Ovary (tissue), 9 donors: ENCODE results near the gene PCDH1. TPM values are rescaled to one million over a fixed set of nuclear protein-coding genes. Genes with fewer than 3 reads are reported as not detected.

Experiments
- DNase-seq, 5 donors: peaks; one replicate each; pipeline ENCODE4 v3.0.0-alpha.2; 2019 to 2020
- H3K27ac ChIP-seq, 2 donors: fragments of 200-600 bp; one replicate each; pipeline versions ENCODE4 v1.5.1 to v1.8.0; 2019 to 2022
- H3K27me3 ChIP-seq: fragments of 200-600 bp; one replicate; pipeline ENCODE4 v1.8.0; 2022
- H3K36me3 ChIP-seq: fragments of 200-600 bp; sonication (generic); one replicate; pipeline ENCODE4 v1.5.1; 2019
- H3K4me1 ChIP-seq: one replicate; pipeline ENCODE4 v1.8.1; 2013; ENCODE audit warnings: mild to moderate bottlenecking, moderate library complexity; ENCODE audit not compliant: insufficient read depth
- H3K4me3 ChIP-seq: fragments of 200-600 bp; sonication (generic); one replicate; pipeline ENCODE4 v1.5.1; 2017
- H3K9me3 ChIP-seq, 2 donors: fragments of 200-600 bp in 1 of 2; sonication (generic) in 1 of 2; one replicate each; pipeline versions ENCODE4 v1.5.1 to v1.8.1; 2013 to 2019; ENCODE audit warnings: mild to moderate bottlenecking in 1 of 2, moderate library complexity in 1 of 2
- EP300 ChIP-seq: sonication (generic); formaldehyde crosslinking; IDR thresholded peaks from one replicate; pipeline ENCODE4 v1.6.1; 2017; ENCODE audit warnings: antibody characterized with exemption
- POLR2A ChIP-seq: fragments of 450-650 bp; IDR thresholded peaks from one replicate; pipeline ENCODE4 v1.6.1; 2017; ENCODE audit warnings: antibody characterized with exemption, mild to moderate bottlenecking, moderate library complexity
- WGBS, 3 donors: extraction: QIAGEN DNeasy Blood & Tissue Kit in 1 of 3; methylation state at CpG; one replicate each; pipeline versions ENCODE4 v1.1.5 to v1.1.7; 2013 to 2017; 5-methylcytosine and 5-hydroxymethylcytosine counted together
- intact Hi-C, 4 donors: fragments of 100-400 bp; cut with DNase I; formaldehyde crosslinking; loops; one replicate each; pipeline versions ENCODE4 v1.11.0 to v1.15.1; 2022 to 2023
- polyA plus RNA-seq, 2 donors: library from polyadenylated mRNA; stranded (reverse); fragments of 200-250 nt in 1 of 2; fragments of 350-450 nt in 1 of 2; fragmentation: Illumina TruSeq in 1 of 2; extraction: RNeasy Lipid Tissue Mini Kit (QIAGEN cat#74804) in 1 of 2; gene quantifications; one replicate each; pipeline ENCODE4 v1.2.3, GENCODE V29; 2013 to 2014
- total RNA-seq, 7 donors: library from RNA; depleted of rRNA in 2 of 7; stranded (reverse); fragments of >200 nt in 2 of 7; fragmentation: NEBNext Ultra II Directional in 3 of 7; extraction: Animal tissue kit (Norgen Biotek cat#: 25700) in 3 of 7; gene quantifications; one replicate each; pipeline versions ENCODE4 v1.1.0 to v1.2.4, GENCODE V29; 2016 to 2023
- TF ChIP-seq, protein P1 (sequence below), 3 donors: fragments of 450-650 bp in 2 of 3; fragments of 200-600 bp in 1 of 3; IDR thresholded peaks; one replicate each; pipeline versions ENCODE4 v1.5.1 to v1.8.0; 2016 to 2022; ENCODE audit warnings: antibody characterized with exemption in 3 of 3, mild to moderate bottlenecking in 1 of 3
- donor health status: DM: no; HTN: no; CAD: no; lungs with moderate emphysema.
- donor health status: DM: no; HTN: no; CAD: no.
- donor health status: Bipolar disorder and iron deficiency.
- donor health status: DM: yes; HTN: yes; CAD: no.
- donor health status: DM: no; HTN: no; CAD: no.
- donor health status: DM: yes; HTN: yes; CAD: no.

The PCDH1 gene
- total and polyA plus RNA-seq, 9 donors = 3.2 to 13.8 (median 7.0) TPM

DNA sequence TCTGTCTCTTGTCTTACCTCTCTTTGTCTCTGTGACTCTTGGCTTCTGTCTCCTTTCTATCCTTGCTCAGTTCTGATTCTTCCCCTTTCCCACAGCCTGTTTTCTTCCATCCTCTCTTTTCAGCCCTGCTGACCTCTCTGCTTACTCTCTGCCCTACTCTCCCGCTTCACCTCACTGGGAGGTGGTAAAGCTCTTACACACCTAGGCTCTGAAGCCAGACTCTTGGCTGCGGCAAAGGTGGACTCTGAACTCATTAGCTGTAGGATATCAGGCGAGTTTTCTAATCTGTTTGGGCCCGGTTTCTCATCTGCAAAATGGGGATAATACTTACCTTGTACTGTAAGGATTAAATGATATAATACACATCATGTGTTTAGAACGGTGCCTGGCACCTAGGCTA is 11.1 kb downstream of the PCDH1 start:
- no peaks in the 10 kb centered on the region for H3K4me1 ChIP-seq
- no peaks in the 10 kb centered on the region for H3K36me3 ChIP-seq
- TF ChIP-seq POLR2A (no peak), EP300 (no peak)
- TF ChIP-seq, protein P1, sequence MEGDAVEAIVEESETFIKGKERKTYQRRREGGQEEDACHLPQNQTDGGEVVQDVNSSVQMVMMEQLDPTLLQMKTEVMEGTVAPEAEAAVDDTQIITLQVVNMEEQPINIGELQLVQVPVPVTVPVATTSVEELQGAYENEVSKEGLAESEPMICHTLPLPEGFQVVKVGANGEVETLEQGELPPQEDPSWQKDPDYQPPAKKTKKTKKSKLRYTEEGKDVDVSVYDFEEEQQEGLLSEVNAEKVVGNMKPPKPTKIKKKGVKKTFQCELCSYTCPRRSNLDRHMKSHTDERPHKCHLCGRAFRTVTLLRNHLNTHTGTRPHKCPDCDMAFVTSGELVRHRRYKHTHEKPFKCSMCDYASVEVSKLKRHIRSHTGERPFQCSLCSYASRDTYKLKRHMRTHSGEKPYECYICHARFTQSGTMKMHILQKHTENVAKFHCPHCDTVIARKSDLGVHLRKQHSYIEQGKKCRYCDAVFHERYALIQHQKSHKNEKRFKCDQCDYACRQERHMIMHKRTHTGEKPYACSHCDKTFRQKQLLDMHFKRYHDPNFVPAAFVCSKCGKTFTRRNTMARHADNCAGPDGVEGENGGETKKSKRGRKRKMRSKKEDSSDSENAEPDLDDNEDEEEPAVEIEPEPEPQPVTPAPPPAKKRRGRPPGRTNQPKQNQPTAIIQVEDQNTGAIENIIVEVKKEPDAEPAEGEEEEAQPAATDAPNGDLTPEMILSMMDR (IDR thresholded peaks at IDR 0.05) = no peak
- intact Hi-C loops = no loop called here
- H3K27me3 ChIP-seq = no peaks in the 10 kb centered on the region
- no peak overlapping the region for H3K4me3 ChIP-seq
- H3K27ac ChIP-seq = no peak overlapping the region
- 74 to 85% (median 79%) methylated on average over 5 of the region's 5 CpGs for WGBS, 3 donors
- H3K9me3 ChIP-seq = no peaks in the 10 kb centered on the region
- DNase-seq = no peak

DNA sequence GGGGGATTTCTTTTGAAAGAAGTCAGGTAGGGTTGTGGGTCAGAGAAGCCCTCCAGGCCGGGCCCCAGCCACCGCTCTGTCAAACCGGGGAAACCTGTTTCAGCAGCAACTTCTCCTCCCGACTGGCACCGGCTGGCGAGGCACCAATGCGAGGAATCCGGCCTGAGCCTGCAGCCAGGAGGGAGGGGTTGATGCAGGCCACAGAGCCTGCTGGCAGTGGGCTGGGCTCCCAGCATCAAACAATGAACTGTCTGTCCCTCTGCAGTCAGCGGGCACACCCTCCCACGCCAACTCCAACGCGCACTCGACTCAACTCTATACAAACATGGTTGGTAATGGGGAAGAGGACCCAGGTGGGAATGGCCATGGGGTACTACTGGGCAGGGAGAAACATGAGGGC is 12.1 kb downstream of the PCDH1 start:
- TF ChIP-seq POLR2A (no peak), EP300 (no peak)
- TF ChIP-seq, protein P1 (IDR thresholded peaks at IDR 0.05) = no peak
- DNase-seq = no peak
- no peak overlapping the region for H3K4me3 ChIP-seq
- no peaks in the 10 kb centered on the region for H3K9me3 ChIP-seq
- no peaks in the 10 kb centered on the region for H3K36me3 ChIP-seq
- no peak overlapping the region for H3K27ac ChIP-seq
- no peaks in the 10 kb centered on the region for H3K4me1 ChIP-seq
- 75 to 87% (median 80%) methylated on average over 13 of the region's 13 CpGs for WGBS, 3 donors
- intact Hi-C loops = no loop called here
- no peaks in the 10 kb centered on the region for H3K27me3 ChIP-seq

DNA sequence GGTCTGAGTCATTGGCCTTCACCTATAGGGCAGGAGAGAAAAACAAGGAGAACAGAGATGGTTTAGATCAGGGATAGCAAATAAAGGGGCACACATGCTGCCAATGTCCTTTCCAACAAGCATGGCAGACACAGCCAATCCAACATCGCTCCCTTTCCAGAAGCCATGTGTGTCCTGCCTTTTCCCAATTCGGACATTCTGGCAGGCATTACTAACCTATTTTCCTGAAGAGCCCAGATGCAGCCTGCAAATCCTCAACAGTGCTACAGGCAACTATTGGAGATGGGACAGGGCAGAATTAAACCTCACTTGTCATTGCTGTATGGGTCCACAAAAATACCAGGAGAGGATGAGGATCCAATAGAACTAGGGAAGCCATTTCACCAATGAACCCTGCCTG is 12.8 kb downstream of the PCDH1 start:
- DNase-seq = no peak
- intact Hi-C loops = no loop called here
- no peak for TF ChIP-seq EP300
- TF ChIP-seq, protein P1 (IDR thresholded peaks at IDR 0.05) = no peak
- TF ChIP-seq POLR2A = no peak
- Histone ChIP-seq H3K27me3 (no peaks in the 10 kb centered on the region), H3K9me3 (no peaks in the 10 kb centered on the region), H3K4me3 (no peak overlapping the region), H3K27ac (no peak overlapping the region), H3K4me1 (no peaks in the 10 kb centered on the region), H3K36me3 (no peaks in the 10 kb centered on the region)
- WGBS, 3 donors = 83 to 86% (median 85%) methylated on average over 2 of the region's 2 CpGs

DNA sequence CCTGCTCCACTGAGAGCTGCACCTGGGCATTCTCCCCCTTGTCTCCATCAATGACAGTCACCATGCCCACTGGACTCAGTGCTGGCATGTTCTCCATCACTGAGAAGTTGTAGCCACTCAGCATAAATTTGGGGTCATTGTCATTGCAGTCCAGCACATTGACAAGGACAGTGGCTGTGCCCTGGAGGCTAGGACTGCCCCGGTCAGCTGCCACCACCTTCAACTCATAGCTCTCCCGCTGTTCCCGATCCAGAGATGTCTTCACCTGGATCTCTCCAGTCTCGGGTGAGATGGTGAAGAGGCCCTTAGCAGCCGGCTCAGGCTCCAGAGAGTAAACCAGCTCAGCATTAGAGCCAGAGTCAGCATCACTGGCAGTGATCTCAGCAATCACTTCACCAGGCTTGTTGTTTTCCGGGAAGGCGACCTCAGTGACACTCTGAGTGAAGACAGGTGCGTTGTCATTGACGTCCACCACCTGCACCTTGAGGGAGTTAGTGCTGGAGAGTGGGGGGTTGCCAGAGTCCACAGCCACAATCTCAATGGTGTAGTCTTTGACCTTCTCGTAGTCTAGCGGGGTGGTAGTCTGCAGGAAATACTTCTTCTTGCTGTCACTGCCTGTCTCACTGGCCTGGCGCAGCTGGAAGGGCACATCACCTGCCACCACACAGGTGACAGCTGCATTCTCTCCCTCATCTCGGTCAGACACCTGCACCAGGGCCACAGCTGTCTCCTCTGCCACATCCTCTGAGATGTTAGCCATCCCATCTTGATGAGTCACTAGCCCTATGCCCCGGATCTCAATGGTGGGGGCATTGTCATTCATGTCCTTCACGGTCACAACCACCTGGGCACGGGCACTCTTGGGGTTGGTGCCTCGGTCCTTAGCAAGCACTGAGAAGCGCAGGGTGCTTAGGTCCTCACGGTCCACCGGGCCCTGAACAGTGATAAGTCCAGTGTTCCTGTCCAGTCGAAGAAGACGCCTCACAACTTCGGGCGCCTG is 13.5 kb downstream of the PCDH1 start:
- intact Hi-C loops = no loop called here
- Histone ChIP-seq H3K9me3 (no peaks in the 10 kb centered on the region), H3K27ac (no peak overlapping the region), H3K27me3 (no peaks in the 10 kb centered on the region), H3K36me3 (no peaks in the 10 kb centered on the region), H3K4me1 (no peaks in the 10 kb centered on the region), H3K4me3 (no peak overlapping the region)
- DNase-seq = no peak
- 81 to 87% (median 85%) methylated on average over 24 of the region's 24 CpGs for WGBS, 3 donors
- TF ChIP-seq EP300 (no peak), POLR2A (no peak)
- TF ChIP-seq, protein P1 (IDR thresholded peaks at IDR 0.05) = no peak
